ENCODE data around the gene ZNF441. TPM values are rescaled to one million over a fixed set of nuclear protein-coding genes. Genes with fewer than 3 reads are reported as not detected.

ZNF441 gene
- total RNA-seq, 1 donor from 2014 or later = not detected

DNA sequence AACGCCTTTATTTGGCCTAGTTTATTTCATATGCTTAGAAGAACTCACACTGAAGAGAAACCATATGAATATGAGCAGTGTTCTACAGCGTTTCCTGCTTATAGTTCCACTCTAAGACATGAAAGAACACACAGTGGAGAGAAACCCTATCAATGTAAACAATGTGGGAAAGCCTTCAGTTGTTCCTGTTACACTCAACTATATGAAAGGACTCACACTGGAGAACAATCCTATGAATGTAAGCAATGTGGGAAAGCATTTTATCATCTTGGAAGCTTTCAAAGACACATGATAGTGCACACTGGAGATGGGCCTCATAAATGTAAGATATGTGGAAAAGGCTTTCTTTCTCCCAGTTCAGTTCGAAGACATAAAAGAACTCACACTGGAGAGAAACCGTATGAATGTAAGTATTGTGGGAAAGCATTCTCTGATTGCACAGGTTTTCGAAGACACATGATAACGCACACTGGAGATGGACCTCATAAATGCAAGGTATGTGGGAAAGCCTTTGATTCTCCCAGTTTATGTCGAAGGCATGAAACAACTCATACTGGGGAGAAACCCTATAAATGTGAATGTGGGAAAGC, 13.7 kb downstream of the ZNF441 start:
- H4K20me1 ChIP-seq (ENCODE audit: insufficient read depth, low read length) = no peaks in the 10 kb centered on the region
- TF ChIP-seq EZH2 (IDR thresholded peaks at IDR 0.05; ENCODE audit: insufficient read depth, low read length) = no peak
- TF ChIP-seq CTCF (IDR thresholded peaks at IDR 0.05; ENCODE audit: insufficient read depth, low read depth, low read length) = no peak
- FAIRE-seq (no peak), DNase-seq (ENCODE audit: low read depth) (no peak)
- H2AFZ ChIP-seq (ENCODE audit: low read depth, low read length) = no peak overlapping the region
- Mint-ChIP-seq H3K27ac (ENCODE audit: unreplicated experiment) (no peak overlapping the region), H3K4me1 (ENCODE audit: low read depth, unreplicated experiment) (no peaks in the 10 kb centered on the region), H3K4me3 (ENCODE audit: unreplicated experiment) (no peak overlapping the region), H3K36me3 (ENCODE audit: low read depth, unreplicated experiment) (no peaks in the 10 kb centered on the region), H3K9me3 (ENCODE audit: unreplicated experiment) (peaks cover 12% of the 10 kb centered on the region), H3K27me3 (ENCODE audit: low read depth, unreplicated experiment) (no peaks in the 10 kb centered on the region)
- H3K79me2 ChIP-seq (ENCODE audit: insufficient read depth, low read length) = no peaks in the 10 kb centered on the region
- peaks cover 44% of the 10 kb centered on the region for H3K36me3 ChIP-seq (ENCODE audit: insufficient read depth, low read length)
- H3K4me3 ChIP-seq (ENCODE audit: insufficient read depth, low read depth, low read length) = no peak overlapping the region
- no peak overlapping the region for H3K4me2 ChIP-seq (ENCODE audit: low read length)
- H3K9me3 ChIP-seq (ENCODE audit: insufficient read depth, low read depth, low read length) = peaks cover 57% of the 10 kb centered on the region
- no peaks in the 10 kb centered on the region for H3K27me3 ChIP-seq (ENCODE audit: insufficient read depth, low read length)
- H3K4me1 ChIP-seq (ENCODE audit: insufficient read depth, low read length) = no peaks in the 10 kb centered on the region
- H3K27ac ChIP-seq (ENCODE audit: low read depth, low read length) = no peak overlapping the region
- no peak overlapping the region for H3K9ac ChIP-seq (ENCODE audit: low read length)

DNA sequence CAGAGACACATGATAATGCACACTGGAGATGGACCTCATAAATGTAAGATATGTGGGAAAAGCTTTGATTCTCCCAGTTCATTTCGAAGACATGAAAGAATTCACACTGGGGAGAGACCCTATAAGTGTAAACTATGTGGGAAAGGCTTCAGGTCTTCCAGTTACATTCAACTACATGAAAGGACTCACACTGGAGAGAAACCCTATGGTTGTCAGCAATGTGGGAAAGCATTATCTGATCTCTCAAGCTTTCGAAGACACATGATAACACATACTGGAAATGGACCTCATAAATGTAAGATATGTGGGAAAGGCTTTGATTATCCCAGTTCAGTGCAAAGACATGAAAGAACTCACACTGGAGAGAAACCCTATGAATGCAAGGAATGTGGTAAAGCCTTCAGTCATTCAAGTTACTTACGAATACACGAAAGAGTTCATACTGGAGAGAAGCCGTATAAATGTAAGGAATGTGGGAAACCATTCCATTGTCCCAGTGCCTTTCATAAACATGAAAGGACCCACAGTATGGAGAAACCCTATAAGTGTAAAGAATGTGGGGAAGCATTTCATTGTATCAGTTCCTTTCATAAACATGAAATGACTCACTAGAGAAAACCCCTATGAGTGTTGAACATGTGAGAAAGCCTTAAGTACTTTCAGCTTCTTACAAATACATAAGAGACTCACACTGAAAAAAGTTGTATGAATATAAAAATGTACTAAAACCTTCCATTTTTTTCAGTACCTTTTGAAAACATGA, 14.7 kb downstream of the ZNF441 start:
- Histone ChIP-seq H4K20me1 (ENCODE audit: insufficient read depth, low read length) (no peaks in the 10 kb centered on the region), H3K4me2 (ENCODE audit: low read length) (no peak overlapping the region), H3K9me3 (ENCODE audit: insufficient read depth, low read depth, low read length) (peaks cover 64% of the 10 kb centered on the region), H3K36me3 (ENCODE audit: insufficient read depth, low read length) (peaks cover 44% of the 10 kb centered on the region), H3K27ac (ENCODE audit: low read depth, low read length) (no peak overlapping the region), H3K27me3 (ENCODE audit: insufficient read depth, low read length) (no peaks in the 10 kb centered on the region), H3K79me2 (ENCODE audit: insufficient read depth, low read length) (no peaks in the 10 kb centered on the region), H3K4me3 (ENCODE audit: insufficient read depth, low read depth, low read length) (no peak overlapping the region), H3K9ac (ENCODE audit: low read length) (no peak overlapping the region), H3K4me1 (ENCODE audit: insufficient read depth, low read length) (no peaks in the 10 kb centered on the region), H2AFZ (ENCODE audit: low read depth, low read length) (no peak overlapping the region)
- TF ChIP-seq CTCF (IDR thresholded peaks at IDR 0.05; ENCODE audit: insufficient read depth, low read depth, low read length) (no peak), EZH2 (IDR thresholded peaks at IDR 0.05; ENCODE audit: insufficient read depth, low read length) (no peak)
- no peak for DNase-seq (ENCODE audit: low read depth)
- no peaks in the 10 kb centered on the region for H3K27me3 Mint-ChIP-seq (ENCODE audit: low read depth, unreplicated experiment)
- no peaks in the 10 kb centered on the region for H3K36me3 Mint-ChIP-seq (ENCODE audit: low read depth, unreplicated experiment)
- H3K4me1 Mint-ChIP-seq (ENCODE audit: low read depth, unreplicated experiment) = no peaks in the 10 kb centered on the region
- H3K27ac Mint-ChIP-seq (ENCODE audit: unreplicated experiment) = no peak overlapping the region
- FAIRE-seq = no peak
- peaks cover 12% of the 10 kb centered on the region for H3K9me3 Mint-ChIP-seq (ENCODE audit: unreplicated experiment)
- H3K4me3 Mint-ChIP-seq (ENCODE audit: unreplicated experiment) = no peak overlapping the region

DNA sequence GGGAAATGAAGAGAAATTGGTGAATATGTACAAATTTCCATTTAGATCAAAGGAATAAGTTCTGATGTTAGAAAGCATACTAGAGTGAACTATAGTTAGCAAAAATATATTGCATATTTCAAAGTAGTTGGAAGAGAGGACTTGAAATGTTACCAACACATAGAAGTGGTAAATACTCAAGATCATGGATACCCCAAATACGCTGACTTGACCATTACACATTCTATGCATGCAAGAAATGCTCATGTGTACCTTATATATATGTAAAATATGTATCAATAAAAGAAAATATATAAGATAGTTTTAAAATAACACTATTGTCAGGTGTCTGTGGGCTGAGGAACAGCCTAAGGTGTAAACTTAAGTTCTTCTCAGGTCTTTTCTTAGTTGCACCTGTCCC, 17.0 kb downstream of the ZNF441 start:
- Mint-ChIP-seq H3K36me3 (ENCODE audit: low read depth, unreplicated experiment) (no peaks in the 10 kb centered on the region), H3K4me3 (ENCODE audit: unreplicated experiment) (no peak overlapping the region), H3K9me3 (ENCODE audit: unreplicated experiment) (peaks cover 11% of the 10 kb centered on the region), H3K4me1 (ENCODE audit: low read depth, unreplicated experiment) (no peaks in the 10 kb centered on the region), H3K27ac (ENCODE audit: unreplicated experiment) (no peak overlapping the region), H3K27me3 (ENCODE audit: low read depth, unreplicated experiment) (no peaks in the 10 kb centered on the region)
- no peak overlapping the region for H2AFZ ChIP-seq (ENCODE audit: low read depth, low read length)
- H3K27me3 ChIP-seq (ENCODE audit: insufficient read depth, low read length) = no peaks in the 10 kb centered on the region
- no peak overlapping the region for H3K9ac ChIP-seq (ENCODE audit: low read length)
- H3K4me3 ChIP-seq (ENCODE audit: insufficient read depth, low read depth, low read length) = no peak overlapping the region
- TF ChIP-seq CTCF (IDR thresholded peaks at IDR 0.05; ENCODE audit: insufficient read depth, low read depth, low read length) (no peak), EZH2 (IDR thresholded peaks at IDR 0.05; ENCODE audit: insufficient read depth, low read length) (no peak)
- peaks cover 35% of the 10 kb centered on the region for H3K36me3 ChIP-seq (ENCODE audit: insufficient read depth, low read length)
- no peaks in the 10 kb centered on the region for H3K79me2 ChIP-seq (ENCODE audit: insufficient read depth, low read length)
- H4K20me1 ChIP-seq (ENCODE audit: insufficient read depth, low read length) = no peaks in the 10 kb centered on the region
- H3K4me1 ChIP-seq (ENCODE audit: insufficient read depth, low read length) = no peaks in the 10 kb centered on the region
- H3K4me2 ChIP-seq (ENCODE audit: low read length) = no peak overlapping the region
- no peak overlapping the region for H3K27ac ChIP-seq (ENCODE audit: low read depth, low read length)
- no peak for FAIRE-seq
- peaks cover 69% of the 10 kb centered on the region for H3K9me3 ChIP-seq (ENCODE audit: insufficient read depth, low read depth, low read length)
- DNase-seq (ENCODE audit: low read depth) = no peak

All from astrocyte (in vitro differentiated cells and primary cell).